ENCODE results near the gene JAZF1.

DNA sequence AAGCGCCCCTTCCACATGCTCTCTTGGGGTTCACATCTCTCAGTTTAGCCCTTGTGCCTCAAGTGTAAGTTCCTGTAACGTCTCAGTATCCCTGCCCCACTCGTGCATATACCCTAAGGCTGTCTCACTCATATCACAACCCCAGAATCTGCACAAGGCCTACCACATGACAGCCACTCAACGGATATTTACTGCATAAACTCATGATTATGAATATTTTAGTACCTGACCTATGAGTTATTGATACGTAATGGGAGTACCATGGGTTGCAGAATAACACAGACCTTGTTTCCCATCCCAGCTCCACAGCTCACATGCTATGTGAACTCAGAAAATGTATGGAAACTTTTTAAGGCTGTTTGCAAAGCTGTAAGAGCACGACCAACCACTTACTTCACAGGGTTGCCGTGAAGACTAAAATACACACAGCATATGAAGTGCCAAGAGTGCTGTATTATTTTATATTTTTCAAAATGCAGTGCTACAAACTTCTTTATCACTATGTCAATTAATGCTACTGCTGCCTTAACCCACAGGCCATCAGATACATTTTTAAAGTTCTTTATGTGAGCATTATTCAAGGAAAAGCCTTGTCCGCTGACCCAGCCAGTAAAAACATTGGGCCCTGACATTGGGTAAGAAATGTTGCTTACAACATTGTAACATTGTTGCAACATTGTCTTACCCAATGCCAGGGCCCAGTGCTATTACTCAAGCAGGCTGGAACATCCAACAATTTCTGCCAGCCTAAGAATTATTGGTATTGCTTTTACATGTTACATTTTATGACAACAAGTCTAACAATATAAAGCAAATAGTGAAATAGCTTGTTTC is 97.2 kb downstream of the JAZF1 start:
- TF ChIP-seq, protein P1, sequence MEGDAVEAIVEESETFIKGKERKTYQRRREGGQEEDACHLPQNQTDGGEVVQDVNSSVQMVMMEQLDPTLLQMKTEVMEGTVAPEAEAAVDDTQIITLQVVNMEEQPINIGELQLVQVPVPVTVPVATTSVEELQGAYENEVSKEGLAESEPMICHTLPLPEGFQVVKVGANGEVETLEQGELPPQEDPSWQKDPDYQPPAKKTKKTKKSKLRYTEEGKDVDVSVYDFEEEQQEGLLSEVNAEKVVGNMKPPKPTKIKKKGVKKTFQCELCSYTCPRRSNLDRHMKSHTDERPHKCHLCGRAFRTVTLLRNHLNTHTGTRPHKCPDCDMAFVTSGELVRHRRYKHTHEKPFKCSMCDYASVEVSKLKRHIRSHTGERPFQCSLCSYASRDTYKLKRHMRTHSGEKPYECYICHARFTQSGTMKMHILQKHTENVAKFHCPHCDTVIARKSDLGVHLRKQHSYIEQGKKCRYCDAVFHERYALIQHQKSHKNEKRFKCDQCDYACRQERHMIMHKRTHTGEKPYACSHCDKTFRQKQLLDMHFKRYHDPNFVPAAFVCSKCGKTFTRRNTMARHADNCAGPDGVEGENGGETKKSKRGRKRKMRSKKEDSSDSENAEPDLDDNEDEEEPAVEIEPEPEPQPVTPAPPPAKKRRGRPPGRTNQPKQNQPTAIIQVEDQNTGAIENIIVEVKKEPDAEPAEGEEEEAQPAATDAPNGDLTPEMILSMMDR (conservative IDR thresholded peaks at IDR 0.05): no peak
- TF ChIP-seq EZH2 (IDR thresholded peaks at IDR 0.05; ENCODE audit: low read depth): no peak

Data from PC-9 (cell line).